Endometrium (tissue), 2 donors: ENCODE results near the gene NDUFS7.

Experiments
- FAIRE-seq: peaks from 2 replicates; lab custom pipeline; 2012; peaks lifted over from hg19 to GRCh38; lab: Jason Lieb, UNC
- donor health status: control.
- donor health status: control.

NDUFS7 gene

DNA sequence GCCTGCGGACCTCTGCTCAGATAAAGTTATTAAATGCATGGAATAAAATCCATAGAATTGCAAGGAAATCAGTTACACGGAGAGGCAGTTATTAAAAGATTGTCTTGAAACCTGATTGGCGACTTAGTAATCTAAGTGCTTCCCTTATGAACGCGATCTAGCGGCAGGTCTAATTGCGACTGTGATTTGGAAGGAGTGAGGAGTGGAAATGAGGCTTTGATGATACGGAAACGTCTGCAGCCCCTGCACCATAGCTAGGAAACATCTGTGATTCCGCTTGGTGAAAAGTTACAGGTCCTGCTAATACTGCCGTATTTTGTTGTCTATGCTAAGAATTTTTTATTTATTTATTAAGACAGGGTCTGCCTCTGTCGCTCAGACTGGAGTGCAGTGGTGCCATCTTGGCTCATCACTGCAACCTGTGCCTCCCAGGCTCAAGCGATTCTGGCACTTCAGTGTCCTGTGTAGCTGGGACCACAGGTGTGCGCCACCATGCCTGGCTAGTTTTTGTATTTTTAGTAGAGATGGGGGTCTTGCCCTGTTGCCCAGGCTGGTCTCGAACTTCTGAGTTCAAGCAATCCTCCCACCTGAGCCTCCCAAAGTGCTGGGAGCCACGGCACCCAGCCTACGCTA, 887 bp downstream of the NDUFS7 start:
- FAIRE-seq, result no peak

GRCh38 chr19:1385816-1386215, 2.1 kb downstream of the NDUFS7 start:
- no peak for FAIRE-seq

GRCh38 chr19:1386945-1387683, 3.4 kb downstream of the NDUFS7 start:
- no peak for FAIRE-seq

GRCh38 chr19:1387684-1388636, 4.3 kb downstream of the NDUFS7 start:
- no peak for FAIRE-seq

- no peak for FAIRE-seq
Measured at GRCh38 chr19:1388637-1389026, 4.9 kb downstream of the NDUFS7 start.

DNA sequence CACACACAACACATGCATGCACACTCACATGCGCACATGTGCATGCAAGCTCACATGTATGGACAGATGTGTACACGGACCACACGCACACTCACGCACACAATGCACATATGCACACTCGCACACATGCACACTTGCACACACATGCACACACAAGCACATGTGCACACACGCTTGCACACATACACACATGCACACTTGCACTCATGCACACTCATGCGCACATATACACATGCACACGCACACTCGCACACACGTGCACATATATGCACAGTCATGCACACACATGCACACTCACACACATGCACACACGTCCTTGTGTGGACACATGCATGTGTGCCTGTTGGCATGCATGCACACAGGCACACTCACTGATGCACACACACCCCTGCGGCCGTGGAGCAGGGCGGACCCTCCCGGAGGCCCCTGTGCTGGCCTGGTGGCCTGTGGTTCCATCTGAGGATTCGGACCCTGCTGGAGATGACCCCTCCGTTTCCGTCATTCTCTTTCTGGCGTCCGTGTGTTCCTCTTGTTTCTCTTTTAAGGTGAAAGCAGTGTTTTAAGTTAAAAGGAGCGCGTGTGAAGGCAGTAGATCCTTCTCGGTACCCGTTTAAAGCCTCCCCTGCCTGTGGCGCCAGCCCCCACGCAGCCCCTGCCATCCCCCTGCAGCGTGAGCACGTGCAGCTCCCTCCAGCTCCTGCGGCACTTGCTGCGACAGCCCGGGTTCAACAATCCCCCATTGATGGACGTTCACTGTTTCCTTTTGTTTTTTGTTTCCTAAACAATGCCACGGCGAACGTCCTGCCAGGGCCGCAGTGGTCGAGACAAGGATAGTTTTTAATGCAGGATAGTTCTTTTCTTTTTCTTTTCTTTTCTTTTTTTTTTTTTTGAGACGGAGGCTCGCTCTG, 5.6 kb downstream of the NDUFS7 start:
- no peak for FAIRE-seq

DNA sequence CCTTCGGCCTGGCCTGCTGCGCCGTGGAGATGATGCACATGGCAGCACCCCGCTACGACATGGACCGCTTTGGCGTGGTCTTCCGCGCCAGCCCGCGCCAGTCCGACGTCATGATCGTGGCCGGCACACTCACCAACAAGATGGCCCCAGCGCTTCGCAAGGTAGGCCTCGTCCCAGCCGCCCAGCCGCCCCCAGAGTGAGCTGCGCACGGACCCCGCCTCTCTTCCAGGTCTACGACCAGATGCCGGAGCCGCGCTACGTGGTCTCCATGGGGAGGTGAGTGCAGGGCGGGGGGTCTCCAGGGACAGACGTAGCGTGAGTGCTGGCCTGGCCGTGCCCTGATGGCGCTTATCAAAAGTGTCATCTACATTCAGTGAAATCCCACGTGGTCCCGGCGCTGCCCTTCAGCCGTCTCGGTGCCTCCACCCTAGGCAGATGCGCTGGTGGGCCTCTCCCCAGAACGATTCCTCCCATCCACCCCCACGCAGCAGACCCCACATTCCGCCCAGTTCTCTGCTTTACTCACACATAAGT, 7.2 kb downstream of the NDUFS7 start:
- no peak for FAIRE-seq

DNA sequence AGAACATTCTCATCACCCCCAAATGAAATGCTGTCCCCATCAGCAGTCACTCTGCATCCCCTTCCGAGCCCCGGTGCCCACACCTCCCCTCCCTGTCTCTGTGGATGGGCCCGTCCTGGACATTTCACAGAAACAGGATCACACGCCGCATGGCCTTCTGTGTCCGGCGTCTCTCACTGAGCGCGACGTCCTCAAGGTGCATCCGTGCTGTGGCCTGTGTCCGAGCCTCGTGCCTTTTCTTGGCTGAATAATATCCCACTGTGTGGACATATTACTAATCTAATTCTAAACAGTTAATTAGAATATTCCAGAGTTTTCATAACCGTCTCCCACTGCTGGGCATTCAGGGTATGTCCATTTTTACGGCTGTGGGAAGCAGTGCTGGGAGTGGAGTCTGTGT, 8.7 kb downstream of the NDUFS7 start:
- FAIRE-seq, result no peak

DNA sequence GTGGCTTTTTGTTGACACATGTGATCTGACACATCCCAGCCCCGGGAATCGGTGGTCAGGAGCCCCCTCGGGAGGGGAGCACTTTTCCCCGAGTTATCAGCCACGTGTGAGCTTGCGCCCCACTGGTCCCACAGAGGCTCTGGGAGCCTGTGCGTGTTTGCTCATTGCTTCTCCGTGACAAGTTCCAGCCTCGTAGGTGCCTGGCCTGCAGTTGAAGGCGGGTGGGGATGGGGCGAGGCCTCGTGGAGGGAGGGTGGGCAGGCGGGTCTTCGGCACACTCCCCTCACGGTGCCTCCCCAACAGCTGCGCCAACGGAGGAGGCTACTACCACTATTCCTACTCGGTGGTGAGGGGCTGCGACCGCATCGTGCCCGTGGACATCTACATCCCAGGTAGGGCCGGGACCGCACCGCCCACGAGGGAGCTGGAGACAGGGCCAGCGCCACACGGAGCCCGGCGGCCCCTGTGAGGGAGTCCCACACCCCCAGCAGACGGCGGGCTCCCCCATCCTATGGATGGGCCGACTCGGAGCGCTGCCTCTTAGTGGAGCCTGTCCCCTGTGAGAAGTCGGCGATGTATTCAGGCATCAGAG, 9.3 kb downstream of the NDUFS7 start:
- no peak for FAIRE-seq

GRCh38 chr19:1393841-1394240, 10.1 kb downstream of the NDUFS7 start:
- FAIRE-seq, result no peak

DNA sequence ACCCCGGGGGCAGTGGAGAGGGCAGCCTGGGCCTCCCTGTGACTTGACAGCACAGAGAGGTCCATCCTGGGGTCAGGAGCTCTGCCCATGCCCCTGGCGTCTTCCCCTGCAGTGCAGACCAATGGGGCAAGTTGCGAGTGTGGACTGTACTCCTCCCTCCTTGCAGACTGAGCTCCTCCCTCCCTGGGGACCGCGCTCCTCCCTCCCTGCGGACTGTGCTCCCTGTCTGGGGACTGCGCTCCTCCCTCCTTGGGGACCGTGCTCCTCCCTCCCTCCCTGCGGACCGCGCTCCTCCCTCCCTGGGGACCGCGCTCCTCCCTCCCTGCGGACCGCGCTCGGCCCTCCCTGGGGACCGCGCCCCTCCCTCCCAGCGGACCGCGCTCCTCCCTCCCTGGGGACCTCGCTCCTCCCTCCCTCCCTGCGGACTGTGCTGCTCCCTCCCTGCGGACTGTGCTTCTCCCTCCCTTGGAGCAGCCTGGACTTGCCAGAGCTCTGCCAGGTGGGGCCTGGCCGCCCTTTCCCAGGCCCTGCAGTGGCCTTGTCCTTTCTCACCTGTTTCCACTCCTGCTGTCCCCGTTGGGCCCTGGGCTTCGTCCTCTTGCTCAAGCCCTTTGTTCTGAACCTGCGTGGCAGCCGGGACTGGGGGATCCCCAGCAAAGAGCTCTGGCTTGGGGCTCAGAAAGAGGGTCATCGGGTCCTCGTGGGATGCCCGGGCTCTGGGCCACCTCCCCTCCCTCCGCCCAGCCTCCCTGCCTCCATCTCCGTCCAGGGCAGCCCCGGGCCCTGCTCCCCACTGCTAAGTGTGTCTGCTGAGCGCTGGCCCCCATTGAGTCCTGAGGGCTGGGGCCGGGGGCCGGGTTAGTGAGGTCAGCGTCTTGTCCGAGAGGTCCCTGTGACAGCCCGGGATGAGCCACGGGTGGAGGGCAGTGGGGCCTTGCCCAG, 10.8 kb downstream of the NDUFS7 start:
- FAIRE-seq, result no peak

- no peak for FAIRE-seq
Measured at GRCh38 chr19:1395194-1396018, 11.7 kb downstream of the NDUFS7 start.

- FAIRE-seq, result no peak
Measured at GRCh38 chr19:1396019-1396767, 12.5 kb downstream of the NDUFS7 start.

GRCh38 chr19:1396768-1397679, 13.3 kb downstream of the NDUFS7 start:
- no peak for FAIRE-seq

- no peak for FAIRE-seq
Measured at GRCh38 chr19:1397838-1398237, 14.1 kb downstream of the NDUFS7 start.

- no peak for FAIRE-seq
Measured at GRCh38 chr19:1399079-1399478, 15.4 kb downstream of the NDUFS7 start.

DNA sequence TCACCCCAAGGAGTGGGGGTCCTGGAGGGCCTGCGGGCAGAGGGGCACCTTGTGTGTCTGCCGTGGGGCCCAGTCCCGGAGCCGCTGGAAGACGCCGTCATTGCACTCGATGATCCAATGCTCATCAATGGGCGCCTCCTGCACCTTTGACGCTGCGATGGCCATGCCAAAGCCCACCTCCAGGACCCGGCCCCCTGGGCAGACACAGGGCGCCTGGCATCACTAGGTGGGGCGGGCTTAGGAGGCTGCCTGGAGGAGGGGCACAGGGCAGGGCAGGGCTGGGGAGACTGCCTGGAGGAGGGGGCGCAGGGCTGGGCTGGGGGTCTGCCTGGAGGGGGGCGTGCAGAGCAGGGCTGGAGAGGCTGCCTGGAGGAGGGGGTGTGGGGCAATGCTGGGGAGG, 16.0 kb downstream of the NDUFS7 start:
- FAIRE-seq, result no peak
